Measurements from ENCODE around the gene ESYT3. TPM values are rescaled to one million over a fixed set of nuclear protein-coding genes. Genes with fewer than 3 reads are reported as not detected.

The ESYT3 gene
- total RNA-seq = 10 to 100 TPM in 1 of 4 donors, 1 to 10 TPM in 3; 1.4 to 30.8 (median 4.9) TPM

- no peaks in the 10 kb centered on the region for H3K36me3 ChIP-seq
- intact Hi-C loops (cut with DNase I; ENCODE audit: low total_unique reads) = no loop called here
- H3K4me1 ChIP-seq = no peaks in the 10 kb centered on the region
- peak; percentile 60 to 67 for DNase-seq
- H3K4me3 ChIP-seq = peak within 1 kb of the TSS; percentile 33 to 49
- H3K27ac ChIP-seq = no peak within 1 kb of the TSS
- no peaks in the 10 kb centered on the region for H3K27me3 ChIP-seq
- peak in 1 of 2 donors; percentile 37 for TF ChIP-seq POLR2A (IDR thresholded peaks at IDR 0.05)
- no peak for TF ChIP-seq CTCF (IDR thresholded peaks at IDR 0.05)
- H3K9me3 ChIP-seq = no peaks in the 10 kb centered on the region
Measured at GRCh38 chr3:138434276-138434874, at the start of gene ESYT3. Gene ESYT3, plus strand, starts transcription at chr3:138434616. Its CDS starts 183 bp downstream, at chr3:138434799.

GRCh38 chr3:138384976-138385375, 49.4 kb upstream of the ESYT3 start:
- H3K27ac ChIP-seq = peak overlapping the region in 1 of 2 donors; percentile 18
- intact Hi-C loops (cut with DNase I; ENCODE audit: low total_unique reads) = no loop called here
- DNase-seq = no peak

GRCh38 chr3:138389144-138389601, 45.2 kb upstream of the ESYT3 start:
- Histone ChIP-seq H3K9me3 (no peaks in the 10 kb centered on the region), H3K27me3 (no peaks in the 10 kb centered on the region), H3K36me3 (no peaks in the 10 kb centered on the region), H3K4me3 (no peak overlapping the region), H3K4me1 (peaks cover 5 to 14% of the 10 kb centered on the region in 2 donors), H3K27ac (peak overlapping the region; percentile 83 to 90)
- TF ChIP-seq CTCF (IDR thresholded peaks at IDR 0.05) (no peak), POLR2A (IDR thresholded peaks at IDR 0.05) (no peak)
- DNase-seq = peak; percentile 25 to 36
- intact Hi-C loops (cut with DNase I; ENCODE audit: low total_unique reads) = no loop called here

More at GRCh38 chr3:138384976-138385375, 49.4 kb upstream of the ESYT3 start:
- no peaks in the 10 kb centered on the region for H3K36me3 ChIP-seq
- H3K27me3 ChIP-seq = no peaks in the 10 kb centered on the region
- no peak overlapping the region for H3K4me3 ChIP-seq
- peaks cover 9 to 17% of the 10 kb centered on the region in 2 donors for H3K4me1 ChIP-seq
- no peak for TF ChIP-seq POLR2A (IDR thresholded peaks at IDR 0.05)
- TF ChIP-seq CTCF (IDR thresholded peaks at IDR 0.05) = no peak
- no peaks in the 10 kb centered on the region for H3K9me3 ChIP-seq

GRCh38 chr3:138389841-138390581, 44.4 kb upstream of the ESYT3 start:
- H3K4me3 ChIP-seq = no peak overlapping the region
- H3K27ac ChIP-seq = peak overlapping the region; percentile 83 to 90
- no peaks in the 10 kb centered on the region for H3K36me3 ChIP-seq
- H3K9me3 ChIP-seq = no peaks in the 10 kb centered on the region
- peaks cover 5 to 14% of the 10 kb centered on the region in 2 donors for H3K4me1 ChIP-seq
- TF ChIP-seq POLR2A (IDR thresholded peaks at IDR 0.05) (no peak), CTCF (IDR thresholded peaks at IDR 0.05) (no peak)
- intact Hi-C loops (cut with DNase I; ENCODE audit: low total_unique reads) = no loop called here
- H3K27me3 ChIP-seq = no peaks in the 10 kb centered on the region
- DNase-seq = peak; percentile 68 to 82

GRCh38 chr3:138390582-138390932, 43.9 kb upstream of the ESYT3 start:
- no peak for DNase-seq
- H3K4me3 ChIP-seq = no peak overlapping the region
- H3K36me3 ChIP-seq = no peaks in the 10 kb centered on the region
- TF ChIP-seq POLR2A (IDR thresholded peaks at IDR 0.05) = no peak
- no peak for TF ChIP-seq CTCF (IDR thresholded peaks at IDR 0.05)
- no peaks in the 10 kb centered on the region for H3K27me3 ChIP-seq
- intact Hi-C loops (cut with DNase I; ENCODE audit: low total_unique reads) = no loop called here
- no peaks in the 10 kb centered on the region for H3K9me3 ChIP-seq
- H3K4me1 ChIP-seq = peaks cover 5 to 14% of the 10 kb centered on the region in 2 donors
- H3K27ac ChIP-seq = peak overlapping the region; percentile 83 to 90

Measured in uterus (tissue), 4 donors.